ENCODE data around the gene STK4.

GRCh38 chr20:45114465-45115385 lies 148.4 kb downstream of the STK4 start, which contains the start of gene WFDC5:
- TF ChIP-seq, protein P1, sequence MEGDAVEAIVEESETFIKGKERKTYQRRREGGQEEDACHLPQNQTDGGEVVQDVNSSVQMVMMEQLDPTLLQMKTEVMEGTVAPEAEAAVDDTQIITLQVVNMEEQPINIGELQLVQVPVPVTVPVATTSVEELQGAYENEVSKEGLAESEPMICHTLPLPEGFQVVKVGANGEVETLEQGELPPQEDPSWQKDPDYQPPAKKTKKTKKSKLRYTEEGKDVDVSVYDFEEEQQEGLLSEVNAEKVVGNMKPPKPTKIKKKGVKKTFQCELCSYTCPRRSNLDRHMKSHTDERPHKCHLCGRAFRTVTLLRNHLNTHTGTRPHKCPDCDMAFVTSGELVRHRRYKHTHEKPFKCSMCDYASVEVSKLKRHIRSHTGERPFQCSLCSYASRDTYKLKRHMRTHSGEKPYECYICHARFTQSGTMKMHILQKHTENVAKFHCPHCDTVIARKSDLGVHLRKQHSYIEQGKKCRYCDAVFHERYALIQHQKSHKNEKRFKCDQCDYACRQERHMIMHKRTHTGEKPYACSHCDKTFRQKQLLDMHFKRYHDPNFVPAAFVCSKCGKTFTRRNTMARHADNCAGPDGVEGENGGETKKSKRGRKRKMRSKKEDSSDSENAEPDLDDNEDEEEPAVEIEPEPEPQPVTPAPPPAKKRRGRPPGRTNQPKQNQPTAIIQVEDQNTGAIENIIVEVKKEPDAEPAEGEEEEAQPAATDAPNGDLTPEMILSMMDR (IDR thresholded peaks at IDR 0.05), result no peak
- no peak for TF ChIP-seq POLR2A (IDR thresholded peaks at IDR 0.05)

Measured in testis (tissue), 2 donors.